ENCODE measurements around the gene DEFB113.

DEFB113 gene, protein sequence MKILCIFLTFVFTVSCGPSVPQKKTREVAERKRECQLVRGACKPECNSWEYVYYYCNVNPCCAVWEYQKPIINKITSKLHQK

DNA sequence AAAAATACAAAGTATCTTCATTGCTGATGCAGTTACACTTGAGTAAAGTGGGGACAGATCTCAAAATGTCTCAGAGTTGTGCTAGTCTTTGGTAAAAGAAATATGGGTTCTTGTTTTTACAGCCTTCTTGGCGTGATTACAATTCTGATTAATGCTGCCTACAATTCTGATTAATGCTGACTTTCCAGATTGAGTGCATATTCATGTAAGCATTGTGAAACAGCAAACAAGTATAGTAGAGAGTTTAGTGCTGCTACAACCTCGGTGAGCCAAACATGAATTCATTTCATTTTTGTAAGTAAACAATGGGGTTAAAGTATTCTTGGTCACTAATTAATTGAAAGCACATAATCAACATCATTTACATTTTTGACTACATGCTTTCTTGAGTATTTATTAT, at the start of gene DEFB113:
Gene DEFB113 (minus strand): TSS at position 21 of the 400 bp plus-strand sequence. CDS start 0 bp downstream, at position 21.
- no peak within 1 kb of the TSS for H3K4me3 Mint-ChIP-seq
- ATAC-seq (no peak), DNase-seq (ENCODE audit: low spot score in 2 of 2) (no peak)
- no peak within 1 kb of the TSS for H3K27ac Mint-ChIP-seq
- H3K36me3 Mint-ChIP-seq: no peaks in the 10 kb centered on the region
- peaks cover 21% of the 10 kb centered on the region for H3K9me3 Mint-ChIP-seq
- H3K4me1 Mint-ChIP-seq: no peaks in the 10 kb centered on the region

DNA sequence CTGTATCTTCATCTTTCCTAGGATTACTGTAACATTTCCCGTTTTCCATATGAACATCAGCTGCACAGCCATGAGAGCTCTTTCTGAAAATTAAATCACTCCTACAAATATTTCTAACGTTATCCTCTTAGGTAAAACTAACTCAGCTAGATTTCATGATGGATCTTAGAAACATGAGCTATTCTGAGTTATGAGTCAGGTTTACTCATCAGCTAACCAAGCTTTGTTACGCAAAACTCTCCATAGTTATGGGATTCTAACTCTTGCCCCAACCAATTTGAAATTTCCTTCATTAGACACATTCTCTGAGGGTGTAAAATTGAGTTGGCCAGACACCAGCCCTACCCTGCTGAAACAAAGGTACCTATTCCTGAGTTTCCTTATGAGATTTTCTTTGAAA, 38.4 kb upstream of the DEFB113 start:
- Mint-ChIP-seq H3K4me1 (no peaks in the 10 kb centered on the region), H3K36me3 (no peaks in the 10 kb centered on the region), H3K4me3 (no peak overlapping the region), H3K27ac (no peak overlapping the region), H3K9me3 (peaks cover 5% of the 10 kb centered on the region)
- ATAC-seq (no peak), DNase-seq (ENCODE audit: low spot score in 2 of 2) (no peak)

DNA sequence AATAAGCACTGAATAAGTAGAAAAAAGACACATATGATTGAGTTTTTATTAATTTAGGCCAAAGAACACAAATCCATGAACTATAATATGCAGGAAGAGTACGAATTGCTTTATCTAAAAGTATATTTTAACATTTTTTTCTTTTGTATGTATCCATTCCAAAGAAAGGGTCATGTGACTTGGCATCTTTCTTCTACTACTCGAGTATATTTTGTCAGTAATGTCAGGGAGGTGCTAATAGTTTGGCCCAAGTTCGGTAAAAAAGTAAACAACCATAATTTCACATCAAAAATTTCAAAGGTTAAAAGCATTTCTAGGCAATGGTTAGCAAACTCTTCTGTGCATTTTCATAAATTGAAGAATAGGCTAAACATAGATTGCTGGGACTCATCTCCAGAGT, 33.7 kb upstream of the DEFB113 start:
- no peak for ATAC-seq
- DNase-seq (ENCODE audit: low spot score in 2 of 2): no peak
- no peak overlapping the region for H3K27ac Mint-ChIP-seq
- peaks cover 15% of the 10 kb centered on the region for H3K9me3 Mint-ChIP-seq
- H3K4me1 Mint-ChIP-seq: no peaks in the 10 kb centered on the region
- H3K4me3 Mint-ChIP-seq: no peak overlapping the region
- no peaks in the 10 kb centered on the region for H3K36me3 Mint-ChIP-seq

DNA sequence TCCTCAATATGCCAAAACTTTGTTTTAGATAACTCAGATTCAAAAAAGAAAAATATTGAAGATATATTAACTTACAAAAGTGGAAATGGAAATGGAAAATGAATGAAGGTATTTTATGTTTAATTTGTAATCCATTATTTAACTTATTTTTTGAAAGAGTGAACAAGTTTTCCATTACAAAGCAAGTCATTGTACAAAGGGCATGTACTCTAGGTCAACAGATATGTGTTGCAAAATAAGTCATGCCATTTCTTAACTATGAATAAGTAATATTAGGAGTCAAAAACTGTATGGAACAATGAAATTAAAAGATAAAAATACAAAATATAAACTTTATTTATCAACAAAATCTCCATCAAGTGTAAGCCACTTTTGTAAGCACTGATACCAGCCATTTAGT, 25.9 kb upstream of the DEFB113 start:
- Mint-ChIP-seq H3K36me3 (no peaks in the 10 kb centered on the region), H3K9me3 (peaks cover 19% of the 10 kb centered on the region), H3K4me1 (no peaks in the 10 kb centered on the region)

DNA sequence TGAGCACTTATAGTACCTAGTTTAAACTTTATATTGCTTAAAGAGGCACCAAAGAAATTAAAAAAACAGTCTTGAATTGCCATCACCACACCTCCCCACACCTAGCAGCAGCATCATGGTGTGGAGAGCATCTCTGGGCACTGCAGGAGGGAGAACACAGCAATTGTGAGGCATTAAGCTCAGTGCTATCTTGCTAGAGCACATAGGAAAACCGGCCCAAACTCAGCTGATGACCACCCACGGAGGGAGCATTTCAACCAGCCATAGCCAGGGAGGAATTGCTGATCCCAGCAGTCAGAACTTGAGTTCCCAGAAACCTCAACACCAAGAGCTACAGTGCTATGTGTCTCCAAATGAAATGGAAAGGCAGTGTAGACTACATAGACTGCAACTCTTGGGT, 19.5 kb upstream of the DEFB113 start:
- Mint-ChIP-seq H3K4me3 (no peak overlapping the region), H3K27ac (no peak overlapping the region), H3K9me3 (peaks cover 20% of the 10 kb centered on the region), H3K36me3 (no peaks in the 10 kb centered on the region), H3K4me1 (no peaks in the 10 kb centered on the region)
- DNase-seq (ENCODE audit: low spot score in 2 of 2): no peak
- no peak for ATAC-seq

More for the DNA sequence above, 25.9 kb upstream of the DEFB113 start:
- no peak overlapping the region for H3K27ac Mint-ChIP-seq
- ATAC-seq (no peak), DNase-seq (ENCODE audit: low spot score in 2 of 2) (no peak)
- no peak overlapping the region for H3K4me3 Mint-ChIP-seq

DNA sequence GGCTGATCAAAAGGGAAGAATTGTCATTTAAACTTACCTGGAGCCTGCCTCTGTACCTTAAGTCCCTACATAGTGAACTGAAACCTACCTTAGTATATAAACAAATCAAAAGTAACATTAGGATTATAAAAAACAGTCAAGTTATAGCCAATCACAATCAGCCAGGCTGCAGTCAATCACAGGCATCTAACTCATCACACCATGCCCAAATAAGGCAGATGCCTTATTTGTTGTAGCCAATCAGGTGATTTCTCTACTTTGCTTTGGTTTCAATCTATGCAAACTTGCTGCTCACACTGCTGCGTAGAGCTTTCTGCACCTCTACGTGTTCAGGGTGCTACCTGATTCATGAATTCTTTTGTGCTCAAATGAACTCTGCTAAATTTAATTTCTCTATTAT, 18.3 kb upstream of the DEFB113 start:
- no peak for ATAC-seq
- H3K36me3 Mint-ChIP-seq: no peaks in the 10 kb centered on the region
- no peak overlapping the region for H3K27ac Mint-ChIP-seq
- no peak overlapping the region for H3K4me3 Mint-ChIP-seq
- DNase-seq (ENCODE audit: low spot score in 2 of 2): no peak
- H3K9me3 Mint-ChIP-seq: peaks cover 20% of the 10 kb centered on the region
- H3K4me1 Mint-ChIP-seq: no peaks in the 10 kb centered on the region

DNA sequence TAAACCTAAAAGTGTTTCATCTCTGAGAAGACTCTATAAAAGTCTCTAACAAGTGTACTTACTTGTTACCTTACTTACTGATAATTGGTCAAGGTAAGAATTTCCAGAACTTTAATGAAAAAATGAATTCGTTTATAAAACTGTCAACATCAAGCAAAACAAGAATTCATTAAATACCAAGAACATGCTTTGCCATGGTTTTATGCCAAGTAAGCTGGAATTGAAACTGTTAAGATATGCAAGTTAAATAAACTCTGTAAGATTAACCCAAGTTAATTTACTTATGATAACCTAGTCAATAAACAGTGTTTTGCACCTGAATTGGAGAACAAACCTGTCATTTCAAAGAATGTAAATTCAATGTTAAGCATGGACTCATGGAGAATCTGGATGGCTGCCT, 17.1 kb upstream of the DEFB113 start:
- DNase-seq (ENCODE audit: low spot score in 2 of 2) (no peak), ATAC-seq (no peak)
- Mint-ChIP-seq H3K36me3 (no peaks in the 10 kb centered on the region), H3K27ac (no peak overlapping the region), H3K9me3 (peaks cover 14% of the 10 kb centered on the region), H3K4me3 (no peak overlapping the region), H3K4me1 (no peaks in the 10 kb centered on the region)

DNA sequence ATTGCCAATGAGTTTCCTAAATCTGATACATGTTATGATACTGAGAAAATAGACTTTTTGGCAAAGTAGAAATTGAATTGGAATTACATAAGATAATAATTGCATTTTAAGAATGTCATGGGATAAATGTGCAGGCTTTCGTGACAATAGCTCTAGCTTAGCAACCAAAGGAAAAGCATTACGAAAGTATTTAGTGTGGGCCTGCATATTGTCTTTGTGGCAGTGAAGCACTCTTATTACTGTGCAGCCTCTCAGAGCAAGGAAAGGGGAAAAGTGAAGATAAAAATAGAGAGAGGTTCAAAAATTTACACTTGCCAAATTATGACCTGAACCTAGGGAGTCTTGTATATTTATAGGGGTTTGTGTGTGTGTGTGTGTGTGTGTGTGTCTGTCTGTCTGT, 12.6 kb upstream of the DEFB113 start:
- no peaks in the 10 kb centered on the region for H3K4me1 Mint-ChIP-seq
- ATAC-seq: no peak

DNA sequence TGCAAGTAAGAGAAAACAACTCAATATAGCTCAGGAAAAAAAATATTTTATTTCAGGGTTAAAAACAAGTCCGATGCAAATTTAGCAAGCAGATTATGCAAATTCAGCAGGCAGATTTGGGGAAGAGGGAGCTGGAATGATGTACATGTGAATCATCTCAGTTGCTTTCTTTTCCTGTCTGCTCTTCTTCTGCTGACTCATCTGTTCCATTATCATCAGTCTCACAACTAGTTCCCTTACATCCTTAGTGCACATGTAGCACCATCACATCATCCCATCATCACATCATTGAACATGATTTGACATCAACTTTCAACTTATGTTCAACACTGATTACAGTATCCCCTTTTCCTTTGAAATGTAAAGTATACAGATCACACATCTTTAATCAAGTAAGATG, 11.5 kb upstream of the DEFB113 start:
- Mint-ChIP-seq H3K9me3 (peaks cover 13% of the 10 kb centered on the region), H3K27ac (no peak overlapping the region), H3K4me3 (no peak overlapping the region), H3K36me3 (no peaks in the 10 kb centered on the region), H3K4me1 (no peaks in the 10 kb centered on the region)
- DNase-seq (ENCODE audit: low spot score in 2 of 2): no peak
- no peak for ATAC-seq

More for the DNA sequence above, 12.6 kb upstream of the DEFB113 start:
- Mint-ChIP-seq H3K36me3 (no peaks in the 10 kb centered on the region), H3K4me3 (no peak overlapping the region), H3K27ac (no peak overlapping the region), H3K9me3 (peaks cover 12% of the 10 kb centered on the region)
- no peak for DNase-seq (ENCODE audit: low spot score in 2 of 2)

DNA sequence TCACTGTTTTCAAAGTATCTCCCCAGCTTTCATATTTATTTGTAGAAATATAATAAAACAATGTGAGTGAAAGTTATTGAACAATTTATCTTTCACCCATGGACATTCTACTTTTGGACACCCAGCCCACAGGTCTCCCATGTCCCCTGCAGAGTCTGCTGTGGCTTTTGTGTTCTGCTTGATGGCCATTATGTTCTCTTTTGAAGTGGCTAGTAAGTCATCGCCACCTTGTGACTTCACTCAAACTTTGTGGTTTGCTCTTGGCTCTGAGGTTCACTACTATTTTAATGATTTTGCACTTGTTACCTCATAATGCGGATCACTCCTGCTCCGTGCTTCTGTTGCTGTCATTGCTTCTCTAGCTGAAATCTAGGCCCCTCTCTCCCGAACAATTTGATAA, 10.2 kb upstream of the DEFB113 start:
- Mint-ChIP-seq H3K9me3 (peaks cover 15% of the 10 kb centered on the region), H3K27ac (no peak overlapping the region), H3K36me3 (no peaks in the 10 kb centered on the region), H3K4me1 (no peaks in the 10 kb centered on the region), H3K4me3 (no peak overlapping the region)
- ATAC-seq: no peak
- DNase-seq (ENCODE audit: low spot score in 2 of 2): no peak

DNA sequence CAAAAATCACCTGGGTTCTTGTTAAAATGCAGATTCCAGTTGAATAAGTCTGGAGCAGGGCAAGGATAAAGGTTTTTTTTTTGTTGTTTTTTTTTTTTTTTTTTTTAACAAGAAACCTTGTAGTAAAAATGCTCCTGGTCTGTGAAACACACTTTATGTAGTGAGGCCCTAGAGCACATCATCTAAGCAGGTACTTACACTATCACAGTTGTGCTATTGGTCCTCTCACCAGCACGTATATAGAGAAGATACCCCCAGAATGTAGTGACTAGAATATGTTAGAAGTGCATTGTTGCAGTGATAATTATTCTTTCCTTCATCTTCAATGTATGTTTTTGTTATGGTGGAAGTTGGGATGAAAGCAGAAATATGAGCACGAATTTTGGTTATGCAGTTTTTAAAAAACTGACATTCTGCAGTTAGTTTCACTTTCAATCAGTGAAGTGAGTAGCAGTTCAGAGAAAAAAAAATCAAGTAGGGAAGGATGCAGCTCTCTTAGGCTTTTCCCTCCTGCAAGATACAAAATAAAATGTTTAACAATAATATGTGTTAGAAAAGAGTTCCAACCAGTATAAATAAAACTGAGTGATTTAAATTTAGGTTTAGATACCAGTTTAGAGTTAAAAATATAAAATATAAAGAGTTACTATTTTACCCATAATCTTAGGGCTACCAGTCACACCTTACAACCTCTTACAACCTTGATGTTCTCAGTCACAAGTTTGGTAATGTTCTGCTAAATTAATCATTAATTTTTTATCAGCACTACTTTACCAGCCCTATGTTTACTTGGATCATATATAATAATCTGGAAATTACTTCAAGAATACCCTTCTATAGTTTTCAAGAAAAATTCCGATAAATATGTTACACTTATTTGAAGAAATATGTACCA, 9.2 kb upstream of the DEFB113 start:
- DNase-seq (ENCODE audit: low spot score in 2 of 2): no peak
- Mint-ChIP-seq H3K4me3 (no peak overlapping the region), H3K36me3 (no peaks in the 10 kb centered on the region), H3K4me1 (no peaks in the 10 kb centered on the region), H3K9me3 (peaks cover 15% of the 10 kb centered on the region), H3K27ac (no peak overlapping the region)
- ATAC-seq: no peak

DNA sequence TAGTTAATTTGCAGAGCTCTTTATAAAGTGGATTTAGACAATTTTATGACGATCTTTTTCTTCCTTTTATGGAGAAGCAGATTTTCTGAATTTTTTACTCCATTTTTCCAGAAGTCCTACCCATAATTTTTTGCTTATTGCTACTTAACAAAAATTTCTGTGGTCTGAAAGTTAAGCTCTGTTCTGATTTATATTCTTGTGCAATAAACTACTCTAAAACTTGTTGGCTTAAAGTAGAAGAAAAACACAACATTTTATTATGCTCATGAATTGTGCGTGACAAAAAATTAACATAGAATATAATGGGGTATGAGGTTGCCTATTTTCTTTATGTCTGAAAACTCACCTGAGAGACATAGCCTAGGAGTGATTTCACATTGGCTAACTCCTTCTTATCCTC, 2.6 kb downstream of the DEFB113 start:
- no peak for DNase-seq (ENCODE audit: low spot score in 2 of 2)
- Mint-ChIP-seq H3K27ac (no peak overlapping the region), H3K36me3 (no peaks in the 10 kb centered on the region), H3K4me3 (no peak overlapping the region), H3K4me1 (no peaks in the 10 kb centered on the region), H3K9me3 (peaks cover 21% of the 10 kb centered on the region)
- no peak for ATAC-seq

DNA sequence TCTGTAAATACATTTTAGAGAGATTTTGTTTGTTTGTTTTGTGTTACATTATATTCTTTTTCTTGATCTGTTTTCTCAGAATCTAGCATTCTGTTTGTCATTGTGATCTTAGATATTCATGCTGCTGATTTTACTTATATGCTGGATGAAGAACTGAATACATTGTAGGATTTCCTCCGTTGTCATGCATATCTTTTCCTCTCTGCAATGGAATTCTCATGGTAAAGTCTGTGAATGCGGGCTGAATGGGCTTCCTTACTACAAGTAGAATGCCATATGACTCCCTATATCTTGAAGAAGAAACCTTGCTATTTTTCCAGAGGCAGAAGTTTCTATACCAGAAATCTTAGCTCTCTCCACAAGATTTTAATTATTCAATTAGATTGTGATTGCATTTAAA, 3.1 kb downstream of the DEFB113 start:
- DNase-seq (ENCODE audit: low spot score in 2 of 2): no peak
- peaks cover 20% of the 10 kb centered on the region for H3K9me3 Mint-ChIP-seq
- H3K27ac Mint-ChIP-seq: no peak overlapping the region
- H3K4me3 Mint-ChIP-seq: no peak overlapping the region
- no peaks in the 10 kb centered on the region for H3K36me3 Mint-ChIP-seq
- no peak for ATAC-seq
- no peaks in the 10 kb centered on the region for H3K4me1 Mint-ChIP-seq

DNA sequence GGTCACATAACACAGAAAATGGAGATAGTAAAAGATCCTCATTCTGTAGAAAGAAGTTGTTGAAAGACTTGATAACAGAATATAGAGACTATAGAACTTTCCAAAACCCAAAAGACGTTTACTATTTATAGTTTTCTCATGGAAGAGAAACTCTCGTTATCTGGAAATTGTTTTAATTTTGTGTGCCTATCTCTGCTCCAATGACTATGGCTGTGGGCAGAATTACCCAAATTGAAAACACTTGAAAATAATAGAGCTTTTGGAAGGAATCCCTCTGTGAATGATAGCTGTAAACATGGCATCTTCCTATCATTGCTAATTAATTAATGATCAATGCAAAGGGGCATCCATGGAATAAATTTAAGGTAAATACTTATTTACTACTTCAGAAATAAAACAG, 5.4 kb downstream of the DEFB113 start, which contains the start of gene DEFB114:
Gene DEFB114 (minus strand): TSS at position 101 of the 400 bp plus-strand sequence. CDS start 59 bp downstream, at position 42.
- no peak for ATAC-seq
- Mint-ChIP-seq H3K9me3 (peaks cover 16% of the 10 kb centered on the region), H3K4me1 (no peaks in the 10 kb centered on the region), H3K4me3 (no peak within 1 kb of the TSS), H3K27ac (no peak within 1 kb of the TSS), H3K36me3 (no peaks in the 10 kb centered on the region)
- DNase-seq (ENCODE audit: low spot score in 2 of 2): no peak

DNA sequence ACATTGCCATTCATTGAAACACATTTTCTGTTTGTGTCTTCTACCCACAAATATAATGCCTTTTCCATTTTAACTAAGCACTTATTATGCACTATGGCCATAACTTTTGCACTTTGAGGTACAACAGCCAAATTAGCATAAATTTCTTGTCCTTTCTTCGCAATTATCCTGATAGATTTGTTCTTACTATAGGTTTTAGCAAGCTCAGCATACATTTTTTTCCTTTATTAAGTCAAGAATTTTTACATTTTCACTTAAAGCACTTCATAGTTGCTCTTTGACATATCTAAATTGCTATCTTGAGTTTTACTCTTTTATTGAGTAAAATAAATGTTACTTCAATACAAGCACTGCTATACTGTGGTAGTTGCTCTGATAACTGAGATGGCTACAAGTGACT, 11.2 kb downstream of the DEFB113 start:
- no peaks in the 10 kb centered on the region for H3K4me1 Mint-ChIP-seq
- H3K36me3 Mint-ChIP-seq: no peaks in the 10 kb centered on the region
- no peak overlapping the region for H3K27ac Mint-ChIP-seq
- ATAC-seq (no peak), DNase-seq (ENCODE audit: low spot score in 2 of 2) (no peak)
- peaks cover 13% of the 10 kb centered on the region for H3K9me3 Mint-ChIP-seq
- H3K4me3 Mint-ChIP-seq: no peak overlapping the region

DNA sequence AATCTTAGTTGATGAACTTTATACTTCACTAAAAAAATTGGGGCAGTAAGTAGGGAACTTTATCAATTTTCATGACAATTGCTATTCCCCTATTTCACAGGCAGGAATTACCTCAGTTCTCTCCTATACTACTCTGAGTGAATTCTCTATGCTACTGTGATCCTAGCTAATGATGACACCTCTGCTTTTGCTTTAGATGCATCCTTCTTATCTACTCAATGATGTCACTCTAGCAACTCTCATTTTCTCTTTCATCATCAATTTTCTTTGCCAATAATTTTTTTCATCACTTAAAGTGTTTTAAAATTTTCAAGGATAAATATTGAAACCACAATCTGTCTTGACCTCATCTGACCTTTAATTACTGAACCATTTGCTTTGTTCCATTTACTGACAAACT, 13.6 kb downstream of the DEFB113 start:
- H3K4me1 Mint-ChIP-seq: no peaks in the 10 kb centered on the region
- DNase-seq (ENCODE audit: low spot score in 2 of 2) (no peak), ATAC-seq (no peak)
- peaks cover 18% of the 10 kb centered on the region for H3K9me3 Mint-ChIP-seq
- no peak overlapping the region for H3K27ac Mint-ChIP-seq
- no peak overlapping the region for H3K4me3 Mint-ChIP-seq
- no peaks in the 10 kb centered on the region for H3K36me3 Mint-ChIP-seq

Measured in stimulated activated effector memory CD8-positive, alpha-beta T cell treated with anti-CD3 and anti-CD28 coated beads, Interleukin-12 subunit alpha, Interleukin-12 subunit beta, amount 100 ng/mL, for 72 hours (primary cell).